Measurements from ENCODE around the gene STRADA. TPM values are rescaled to one million over a fixed set of nuclear protein-coding genes. Genes with fewer than 3 reads are reported as not detected.
A peak's percentile ranks its signal among the peaks of the same experiment; 100 is the strongest.

The STRADA gene
- total RNA-seq, 4 donors from 2014 or later, result 17.0 to 52.2 (median 27.4) TPM

DNA sequence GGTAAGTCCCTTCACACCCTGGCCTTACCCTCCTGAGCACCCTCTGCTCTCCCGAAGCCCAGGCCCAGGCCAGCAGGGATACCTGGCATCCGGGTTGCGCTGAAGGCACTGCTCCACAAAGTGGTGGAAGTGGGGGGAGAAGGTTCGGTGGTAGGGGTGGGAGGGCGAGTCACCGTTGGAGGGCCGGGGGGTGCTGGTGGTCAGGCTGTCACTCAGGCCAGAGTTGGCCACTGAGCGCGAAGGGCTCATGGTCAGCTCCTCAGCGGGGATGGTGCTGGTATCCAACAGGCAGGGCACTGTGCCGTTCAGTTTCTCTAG, 37.4 kb downstream of the STRADA start:
- Histone ChIP-seq H3K9me3 (no peaks in the 10 kb centered on the region), H3K27me3 (no peaks in the 10 kb centered on the region), H3K36me3 (peaks cover 57% of the 10 kb centered on the region), H3K4me3 (no peak overlapping the region), H3K4me1 (peaks cover 22% of the 10 kb centered on the region), H3K27ac (no peak overlapping the region)
- 100% methylated on average over 3 of the region's 11 CpGs for WGBS
- TF ChIP-seq, protein P1, sequence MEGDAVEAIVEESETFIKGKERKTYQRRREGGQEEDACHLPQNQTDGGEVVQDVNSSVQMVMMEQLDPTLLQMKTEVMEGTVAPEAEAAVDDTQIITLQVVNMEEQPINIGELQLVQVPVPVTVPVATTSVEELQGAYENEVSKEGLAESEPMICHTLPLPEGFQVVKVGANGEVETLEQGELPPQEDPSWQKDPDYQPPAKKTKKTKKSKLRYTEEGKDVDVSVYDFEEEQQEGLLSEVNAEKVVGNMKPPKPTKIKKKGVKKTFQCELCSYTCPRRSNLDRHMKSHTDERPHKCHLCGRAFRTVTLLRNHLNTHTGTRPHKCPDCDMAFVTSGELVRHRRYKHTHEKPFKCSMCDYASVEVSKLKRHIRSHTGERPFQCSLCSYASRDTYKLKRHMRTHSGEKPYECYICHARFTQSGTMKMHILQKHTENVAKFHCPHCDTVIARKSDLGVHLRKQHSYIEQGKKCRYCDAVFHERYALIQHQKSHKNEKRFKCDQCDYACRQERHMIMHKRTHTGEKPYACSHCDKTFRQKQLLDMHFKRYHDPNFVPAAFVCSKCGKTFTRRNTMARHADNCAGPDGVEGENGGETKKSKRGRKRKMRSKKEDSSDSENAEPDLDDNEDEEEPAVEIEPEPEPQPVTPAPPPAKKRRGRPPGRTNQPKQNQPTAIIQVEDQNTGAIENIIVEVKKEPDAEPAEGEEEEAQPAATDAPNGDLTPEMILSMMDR (IDR thresholded peaks at IDR 0.05), result no peak
- TF ChIP-seq EP300 (IDR thresholded peaks at IDR 0.05), result no peak
- no peak for TF ChIP-seq POLR2A (IDR thresholded peaks at IDR 0.05)
- no peak for TF ChIP-seq POLR2AphosphoS5 (IDR thresholded peaks at IDR 0.05)
- DNase-seq (ENCODE audit: low spot score in 2 of 2), result peak in 1 of 2 donors; percentile 78

DNA sequence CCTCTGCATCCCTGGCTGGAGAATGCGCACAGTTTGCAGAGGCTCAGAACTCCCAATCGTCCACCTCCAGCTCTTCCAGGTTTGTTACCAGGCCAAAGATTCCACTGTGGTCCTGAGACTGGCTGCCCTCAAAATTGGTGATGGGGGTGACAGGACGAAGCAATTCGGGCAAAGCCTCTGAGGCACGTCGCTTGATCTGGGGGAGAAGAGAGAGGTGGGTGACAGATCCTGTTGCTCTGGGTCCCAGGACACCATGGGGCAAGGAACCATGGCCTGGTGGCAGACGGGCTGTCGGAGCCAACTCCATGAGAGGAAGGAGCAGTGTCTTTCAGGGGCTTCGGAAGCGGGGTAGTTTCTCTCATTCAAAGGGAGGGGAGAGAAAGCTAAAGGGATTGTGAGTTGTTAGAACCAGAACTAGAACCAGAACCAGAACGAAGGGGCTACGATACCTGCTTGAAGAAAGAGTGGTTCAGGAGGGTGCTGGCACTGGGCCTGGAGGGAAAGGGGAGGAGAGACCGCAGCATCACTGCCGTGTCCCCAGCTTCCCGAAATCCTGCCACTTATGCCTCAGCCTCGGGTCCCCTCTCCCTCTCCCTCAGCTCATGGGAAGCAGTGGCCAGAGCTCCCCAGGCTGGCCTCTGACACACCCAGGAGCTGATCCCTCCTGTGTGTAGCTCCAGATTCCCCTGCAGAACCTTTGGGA, 37.9 kb downstream of the STRADA start:
- peak in 1 of 2 donors; percentile 71 for DNase-seq (ENCODE audit: low spot score in 2 of 2)
- Histone ChIP-seq H3K36me3 (peaks cover 54% of the 10 kb centered on the region), H3K4me3 (no peak overlapping the region), H3K27ac (no peak overlapping the region), H3K27me3 (no peaks in the 10 kb centered on the region), H3K4me1 (peaks cover 27% of the 10 kb centered on the region), H3K9me3 (no peaks in the 10 kb centered on the region)
- WGBS, result 83% methylated on average over 16 of the region's 16 CpGs
- TF ChIP-seq EP300 (IDR thresholded peaks at IDR 0.05), result no peak
- no peak for TF ChIP-seq POLR2A (IDR thresholded peaks at IDR 0.05)
- TF ChIP-seq, protein P1 (IDR thresholded peaks at IDR 0.05), result no peak
- no peak for TF ChIP-seq POLR2AphosphoS5 (IDR thresholded peaks at IDR 0.05)

DNA sequence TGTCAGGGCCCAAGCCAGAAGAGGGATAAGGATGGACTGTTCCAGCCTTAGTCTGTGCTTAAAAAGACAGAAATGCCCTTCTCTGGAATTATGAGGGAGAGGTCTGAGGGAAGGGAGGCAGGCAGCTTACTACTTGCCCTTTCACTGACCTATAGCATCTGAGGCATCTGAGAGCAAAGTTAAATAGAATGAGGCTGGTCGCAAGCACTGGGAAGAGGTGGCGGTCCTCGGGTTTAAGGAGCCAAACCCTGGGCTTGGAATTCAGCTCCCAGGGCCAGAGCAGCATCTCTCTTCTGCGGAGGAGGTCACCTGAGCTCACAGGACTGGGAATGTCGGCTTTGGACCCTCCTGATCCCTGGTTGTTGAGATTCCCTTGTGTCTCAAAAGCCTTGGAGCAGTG, 38.6 kb downstream of the STRADA start:
- H3K4me1 ChIP-seq, result peaks cover 34% of the 10 kb centered on the region
- H3K4me3 ChIP-seq, result no peak overlapping the region
- H3K9me3 ChIP-seq, result no peaks in the 10 kb centered on the region
- no peaks in the 10 kb centered on the region for H3K27me3 ChIP-seq
- H3K36me3 ChIP-seq, result peaks cover 47% of the 10 kb centered on the region
- WGBS, result 87% methylated on average over 4 of the region's 5 CpGs
- H3K27ac ChIP-seq, result no peak overlapping the region
- TF ChIP-seq POLR2A (IDR thresholded peaks at IDR 0.05) (no peak), EP300 (IDR thresholded peaks at IDR 0.05) (no peak)
- TF ChIP-seq, protein P1 (IDR thresholded peaks at IDR 0.05), result no peak
- peak in 1 of 2 donors; percentile 48 for DNase-seq (ENCODE audit: low spot score in 2 of 2)

DNA sequence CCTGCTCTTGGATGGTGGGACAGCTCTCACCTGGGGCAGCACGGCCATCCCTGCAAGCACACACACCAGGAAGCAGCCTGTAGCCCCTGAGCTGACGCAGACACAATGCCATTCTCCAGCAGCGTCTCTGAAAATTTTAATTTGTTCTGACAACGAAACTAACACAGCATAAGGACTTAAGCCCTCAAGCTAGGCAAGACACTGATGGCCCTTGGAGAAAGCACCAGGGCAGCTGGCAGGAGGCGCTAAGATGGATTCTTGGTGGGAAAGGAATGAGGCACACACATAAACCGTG, 38.9 kb downstream of the STRADA start:
- peaks cover 38% of the 10 kb centered on the region for H3K4me1 ChIP-seq
- DNase-seq (ENCODE audit: low spot score in 2 of 2), result peak in 1 of 2 donors; percentile 53
- H3K36me3 ChIP-seq, result peaks cover 45% of the 10 kb centered on the region
- TF ChIP-seq POLR2A (IDR thresholded peaks at IDR 0.05) (no peak), POLR2AphosphoS5 (IDR thresholded peaks at IDR 0.05) (no peak), EP300 (IDR thresholded peaks at IDR 0.05) (no peak)
- TF ChIP-seq, protein P1 (IDR thresholded peaks at IDR 0.05), result no peak
- 83% methylated on average over 6 of the region's 6 CpGs for WGBS
- H3K27ac ChIP-seq, result no peak overlapping the region
- H3K4me3 ChIP-seq, result no peak overlapping the region
- no peaks in the 10 kb centered on the region for H3K9me3 ChIP-seq
- no peaks in the 10 kb centered on the region for H3K27me3 ChIP-seq

DNA sequence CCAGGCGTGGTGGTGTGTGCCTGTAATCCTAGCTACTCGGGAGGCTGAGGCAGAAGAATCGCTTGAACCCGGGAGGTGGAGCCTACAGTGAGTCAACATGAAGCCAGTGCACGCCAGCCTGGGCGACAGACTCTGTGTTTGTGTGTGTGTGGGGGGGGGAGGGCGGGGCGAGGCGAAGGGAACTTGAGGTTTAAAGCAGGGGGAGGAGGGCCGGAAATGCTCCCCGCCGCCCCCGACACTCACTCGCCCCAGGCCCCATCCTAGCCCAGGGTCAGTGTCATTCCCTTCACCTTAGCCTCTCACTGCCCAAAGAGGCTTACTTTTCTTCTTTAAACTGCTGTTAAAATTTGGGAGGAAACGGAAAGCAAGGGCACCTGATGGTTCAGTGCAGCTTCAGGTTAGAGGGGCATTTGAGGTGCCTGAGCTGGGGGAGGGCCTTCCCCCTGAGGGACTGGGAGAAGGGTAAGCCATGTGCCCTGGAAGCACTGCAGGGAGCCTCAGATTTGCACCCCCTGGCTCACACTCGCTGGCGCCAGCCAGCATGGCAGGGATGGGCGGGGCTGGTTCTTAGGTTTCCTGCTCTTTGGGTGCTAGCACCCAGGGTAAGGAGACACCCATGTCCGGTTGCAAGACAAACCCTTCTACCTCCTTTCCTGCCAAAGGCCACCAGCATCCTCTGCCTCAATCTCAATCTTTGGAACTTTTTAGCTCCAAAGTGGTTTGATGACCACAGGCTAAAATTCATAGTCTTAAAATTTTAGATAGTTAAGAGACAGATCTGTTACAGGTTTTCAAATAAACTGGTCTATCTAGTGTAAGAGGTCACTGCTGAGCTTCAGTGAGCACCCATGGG, 39.5 kb downstream of the STRADA start:
- no peak for TF ChIP-seq EP300 (IDR thresholded peaks at IDR 0.05)
- TF ChIP-seq, protein P1 (IDR thresholded peaks at IDR 0.05), result no peak
- TF ChIP-seq POLR2AphosphoS5 (IDR thresholded peaks at IDR 0.05), result no peak
- no peak for TF ChIP-seq POLR2A (IDR thresholded peaks at IDR 0.05)
- peaks cover 40% of the 10 kb centered on the region for H3K36me3 ChIP-seq
- peaks cover 43% of the 10 kb centered on the region for H3K4me1 ChIP-seq
- no peak overlapping the region for H3K4me3 ChIP-seq
- 67% methylated on average over 14 of the region's 19 CpGs for WGBS
- no peaks in the 10 kb centered on the region for H3K27me3 ChIP-seq
- H3K27ac ChIP-seq, result no peak overlapping the region
- no peaks in the 10 kb centered on the region for H3K9me3 ChIP-seq
- peak in 1 of 2 donors; percentile 76 for DNase-seq (ENCODE audit: low spot score in 2 of 2)

Data from suprapubic skin (tissue), 4 donors.